GM21717 (cell line): ENCODE measurements around the gene C5AR1.
"Not testable (repeated sequence)": the region's sequence is repeated elsewhere in the genome, so short reads cannot be mapped to it uniquely, and the experiment has no call there.

Experiments
- ATAC-seq: cut with Tn5 transposase; IDR thresholded peaks from one replicate; pipeline ENCODE4 v1.9.1; 2021; ENCODE audit warnings: mild to moderate bottlenecking, moderate library complexity; ENCODE audit not compliant: unreplicated experiment

The C5AR1 gene

DNA sequence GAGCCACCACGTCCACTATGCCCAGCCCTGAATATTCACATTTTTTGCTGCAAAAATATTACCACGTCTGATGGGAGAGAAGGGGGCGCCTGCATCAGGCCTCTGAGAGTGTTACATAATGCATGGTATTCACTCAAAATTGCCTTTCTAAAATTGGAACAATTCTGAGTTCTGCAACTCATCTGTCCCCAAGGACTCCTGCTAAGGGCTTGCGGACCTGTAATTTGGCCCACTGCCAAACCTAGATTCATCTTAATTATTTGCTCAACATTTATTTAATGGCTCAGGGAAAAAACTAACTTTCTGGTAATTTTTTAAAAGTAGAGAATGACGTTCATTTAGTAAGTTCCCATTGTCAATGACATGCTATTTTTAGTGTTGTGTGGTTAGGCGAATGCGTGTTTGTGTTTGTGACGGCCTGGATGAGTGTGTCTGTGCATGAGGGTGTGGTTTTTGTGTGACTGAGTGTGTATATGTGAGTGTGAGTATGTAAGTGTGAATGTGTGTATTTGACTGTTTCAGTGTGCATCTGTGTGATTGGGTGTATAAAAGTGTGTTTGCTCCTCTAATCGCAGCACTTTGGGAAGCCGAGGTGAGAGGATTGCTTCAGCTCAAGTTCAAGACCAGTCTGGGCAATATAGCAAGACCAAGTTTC lies 26.1 kb upstream of the C5AR1 start:
- no peak for ATAC-seq

DNA sequence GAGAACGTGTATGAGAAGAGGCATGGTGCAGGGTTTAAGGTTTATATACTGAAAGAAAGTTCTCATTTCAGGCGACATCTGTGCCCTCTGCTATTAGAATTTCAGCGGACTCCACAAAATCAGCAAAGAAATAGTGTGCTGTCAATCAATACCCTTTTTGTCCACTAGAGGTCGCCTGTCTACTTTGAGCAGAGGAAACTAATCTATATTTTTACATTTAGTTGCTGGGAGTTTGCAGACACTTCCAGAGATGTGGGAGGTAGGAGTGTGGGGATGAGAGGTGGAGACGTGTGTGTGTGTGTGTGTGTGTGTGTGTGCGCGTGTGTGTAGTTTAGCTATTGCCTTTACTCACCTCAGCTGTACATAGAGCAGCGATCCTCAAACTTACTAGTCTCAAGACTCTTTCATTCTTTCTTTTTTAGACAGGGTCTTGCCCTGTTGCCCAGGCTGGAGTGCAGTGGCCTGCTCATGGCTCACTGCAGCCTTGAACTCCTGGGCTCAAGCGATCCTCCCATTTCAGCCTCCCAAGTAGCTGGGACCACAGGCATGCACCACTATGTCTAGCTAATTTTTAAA lies 25.2 kb upstream of the C5AR1 start:
- ATAC-seq, result no peak

DNA sequence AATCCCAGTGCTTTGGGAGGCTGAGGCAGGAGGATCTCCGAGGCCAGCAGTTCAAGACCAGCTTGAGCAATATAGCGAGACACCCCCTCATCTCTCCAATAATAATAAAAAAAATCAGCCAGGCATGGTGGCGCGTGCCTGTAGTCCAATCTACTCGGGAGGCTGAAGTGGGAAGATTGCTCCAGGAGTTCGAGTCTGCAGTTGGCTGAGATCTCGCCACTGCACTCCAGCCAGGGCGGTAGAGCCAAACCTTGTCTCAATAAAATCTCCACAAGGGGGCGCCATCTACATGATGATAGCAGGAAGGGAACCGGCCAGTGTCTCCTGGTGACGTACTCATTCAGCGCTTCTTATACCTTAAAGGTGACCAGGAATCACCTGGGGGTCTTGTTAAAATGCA lies 13.6 kb upstream of the C5AR1 start:
- ATAC-seq, result no peak

DNA sequence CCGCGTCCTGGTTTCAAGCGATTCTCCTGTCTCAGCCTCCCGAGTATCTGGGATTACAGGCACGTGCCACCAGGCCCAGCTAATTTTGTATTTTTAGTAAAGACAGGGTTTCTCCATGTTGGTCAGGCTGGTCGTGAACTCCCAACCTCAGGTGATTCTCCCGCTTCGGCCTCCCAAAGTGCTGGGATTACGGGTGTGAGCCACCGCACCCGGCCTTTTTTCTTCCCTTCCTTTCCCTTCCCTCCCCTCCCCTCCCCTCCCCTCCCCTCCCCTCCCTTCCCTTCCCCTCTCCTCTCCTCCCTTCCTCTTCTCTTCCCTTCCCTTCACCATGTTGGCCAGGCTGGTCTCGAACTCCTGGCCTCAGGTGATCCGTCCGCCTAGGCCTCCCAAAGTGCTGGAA lies 8.8 kb upstream of the C5AR1 start:
- not testable (repeated sequence) for ATAC-seq

DNA sequence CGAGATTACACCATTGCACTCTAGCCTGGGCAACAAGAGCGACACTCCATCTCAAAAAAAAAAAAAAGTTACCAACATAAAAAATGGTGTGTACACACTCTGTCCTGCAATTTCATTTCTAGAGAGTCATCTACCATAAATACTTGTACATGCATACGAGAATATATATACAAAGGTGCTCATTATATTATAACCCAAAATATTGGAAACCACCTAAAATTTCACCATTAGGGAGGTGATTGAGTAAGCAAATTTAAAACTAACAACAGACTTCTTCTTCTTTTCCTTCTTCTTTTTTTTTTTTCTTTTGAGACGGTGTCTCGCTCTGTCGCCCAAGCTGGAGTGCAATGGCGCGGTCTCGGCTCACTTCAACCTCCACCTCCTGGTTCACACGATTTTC lies 7.4 kb upstream of the C5AR1 start:
- ATAC-seq, result no peak

DNA sequence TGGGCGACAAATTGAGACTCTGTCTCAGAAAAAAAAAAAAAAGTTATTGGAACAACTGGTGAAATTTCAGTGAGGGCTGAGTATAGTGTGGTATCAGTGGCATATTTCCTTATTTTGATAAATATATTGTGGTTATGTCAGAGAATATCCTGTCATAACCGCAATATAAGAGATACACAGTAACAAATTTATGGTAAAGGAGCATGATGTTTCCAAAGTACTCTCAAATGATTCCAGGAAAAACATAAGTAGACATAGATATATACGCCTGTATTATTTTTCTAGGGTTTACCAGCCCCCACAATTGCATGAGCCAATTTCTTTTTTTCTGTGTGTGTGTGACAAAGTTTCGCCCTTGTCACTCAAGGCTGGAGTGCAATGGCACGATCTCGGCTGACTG lies 5.7 kb upstream of the C5AR1 start:
- no peak for ATAC-seq

DNA sequence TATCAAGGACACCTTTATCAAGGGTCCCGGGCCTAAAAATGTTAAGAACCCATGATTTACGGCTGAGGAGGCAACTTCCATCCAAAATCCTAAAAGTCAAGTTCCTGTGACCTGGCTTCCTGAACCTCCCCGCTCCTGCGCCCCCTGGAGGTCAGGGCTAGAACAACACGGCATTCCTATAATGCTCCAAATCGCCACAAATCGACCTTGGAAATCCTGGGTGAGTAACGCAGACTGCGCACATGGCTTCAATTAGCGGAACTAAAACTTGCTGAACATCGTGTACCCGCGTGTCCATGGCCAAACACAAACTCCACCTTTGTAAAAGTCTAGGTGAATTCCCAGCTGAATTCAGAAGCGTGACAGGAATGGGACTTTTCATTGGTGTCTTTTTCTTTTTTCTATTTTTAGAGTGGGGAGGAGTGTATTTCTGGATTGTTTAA lies 4.3 kb upstream of the C5AR1 start:
- no peak for ATAC-seq

DNA sequence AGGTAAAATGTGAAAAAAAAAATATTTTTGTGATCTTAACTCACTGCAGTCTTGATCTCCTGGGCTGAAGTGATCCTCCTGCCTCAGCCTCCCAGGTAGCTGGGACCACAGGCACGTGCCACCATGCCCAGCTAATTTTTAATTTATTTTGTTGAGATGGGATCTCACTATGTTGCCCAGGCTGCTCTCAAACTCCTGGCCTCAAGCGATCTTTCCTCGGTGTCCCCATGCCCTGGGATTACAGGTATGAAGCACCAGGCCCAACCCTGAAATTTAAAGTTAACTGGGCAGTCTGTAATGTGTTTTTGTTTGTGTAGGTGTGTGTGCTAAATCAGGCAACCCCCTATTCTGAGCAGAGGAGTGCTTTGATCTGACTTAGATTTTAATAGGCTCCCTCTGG lies 3.4 kb upstream of the C5AR1 start:
- no peak for ATAC-seq

DNA sequence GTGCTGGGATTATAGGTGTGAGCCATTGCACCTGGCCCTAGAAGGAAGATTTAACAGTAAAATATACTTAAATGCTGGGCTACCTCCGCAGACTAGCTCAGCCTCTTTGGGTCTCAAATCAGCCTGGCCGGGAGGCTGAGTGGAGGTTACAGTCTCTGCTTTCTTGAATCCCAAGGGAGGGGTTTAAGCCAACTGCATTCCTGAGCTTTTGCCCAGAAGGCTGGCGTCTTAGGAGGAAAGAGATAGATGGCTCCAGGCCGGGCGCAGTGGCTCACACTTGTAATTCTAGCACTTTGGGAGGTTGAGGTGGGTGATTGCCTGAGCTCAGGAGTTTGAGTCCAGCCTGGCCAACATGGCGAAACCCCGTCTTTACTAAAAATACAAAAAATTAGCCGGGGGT lies 623 bp upstream of the C5AR1 start:
- no peak for ATAC-seq

DNA sequence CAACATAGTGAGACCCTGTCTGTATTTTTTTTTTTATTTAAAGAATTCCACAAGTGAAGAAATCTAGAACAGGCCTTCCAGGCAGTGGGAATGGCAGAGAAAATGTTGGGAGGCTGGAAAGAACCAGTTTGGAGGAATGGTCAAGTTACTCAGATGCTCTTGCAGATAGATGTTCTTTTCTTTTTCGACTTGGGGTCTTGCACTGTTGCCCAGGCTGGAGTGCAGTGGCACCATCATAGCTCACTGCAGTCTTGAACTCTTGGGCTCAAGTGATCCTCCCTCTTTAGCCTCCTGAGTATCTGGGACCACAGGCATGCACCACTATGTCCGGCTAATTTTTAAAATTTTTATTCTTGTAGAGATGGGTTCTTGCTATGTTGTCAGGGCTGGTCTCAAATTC lies 662 bp downstream of the C5AR1 start:
- no peak for ATAC-seq

DNA sequence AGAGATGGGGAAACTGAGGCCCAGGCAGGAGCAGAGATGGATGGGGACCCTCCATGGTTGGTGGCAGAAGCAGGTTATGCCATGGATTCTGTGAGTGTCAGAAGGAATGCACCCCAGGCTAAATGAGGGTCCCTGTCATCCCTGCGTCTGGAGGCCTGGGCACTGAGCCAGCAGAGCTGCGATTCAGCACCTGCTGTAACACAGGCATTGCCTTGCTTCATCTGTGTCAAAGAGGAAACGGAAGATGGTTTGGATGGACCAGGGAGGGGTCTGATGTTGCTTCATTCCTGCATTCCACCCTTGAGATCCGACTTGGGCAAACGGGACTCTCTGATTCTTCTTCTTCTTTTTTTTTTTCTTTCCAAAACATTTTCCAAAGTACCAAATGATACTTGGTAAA lies 1.2 kb downstream of the C5AR1 start:
- no peak for ATAC-seq

DNA sequence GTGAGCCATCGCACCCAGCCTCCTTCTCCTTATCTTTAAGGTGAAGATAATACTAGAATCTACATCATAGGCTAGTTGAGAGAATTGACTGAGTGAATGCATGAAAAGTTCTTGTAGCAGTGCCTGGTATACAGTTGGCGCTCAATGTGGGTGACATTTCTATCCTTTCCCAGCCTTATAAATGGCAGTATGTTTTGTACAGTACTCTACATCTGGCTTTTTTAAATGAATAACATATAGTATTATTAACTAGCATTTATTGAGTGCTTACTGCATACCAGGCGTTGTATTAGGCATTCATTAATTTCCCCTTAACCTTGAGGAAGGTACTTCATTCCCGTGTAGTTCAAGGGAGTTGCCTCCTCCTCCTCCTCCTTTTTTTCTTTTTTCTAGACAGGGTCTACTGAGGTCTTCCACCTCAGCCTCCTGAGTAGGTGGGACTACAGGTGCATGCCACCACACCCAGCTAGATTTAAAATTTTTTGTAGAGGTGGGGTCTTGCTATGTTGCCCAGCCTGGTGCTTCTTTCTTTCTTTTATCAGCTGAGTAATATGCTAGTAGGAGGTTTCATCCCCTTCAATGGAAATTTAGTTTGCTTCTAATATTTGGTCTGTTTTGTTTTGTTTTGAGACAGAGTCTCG lies 2.8 kb downstream of the C5AR1 start:
- no peak for ATAC-seq

DNA sequence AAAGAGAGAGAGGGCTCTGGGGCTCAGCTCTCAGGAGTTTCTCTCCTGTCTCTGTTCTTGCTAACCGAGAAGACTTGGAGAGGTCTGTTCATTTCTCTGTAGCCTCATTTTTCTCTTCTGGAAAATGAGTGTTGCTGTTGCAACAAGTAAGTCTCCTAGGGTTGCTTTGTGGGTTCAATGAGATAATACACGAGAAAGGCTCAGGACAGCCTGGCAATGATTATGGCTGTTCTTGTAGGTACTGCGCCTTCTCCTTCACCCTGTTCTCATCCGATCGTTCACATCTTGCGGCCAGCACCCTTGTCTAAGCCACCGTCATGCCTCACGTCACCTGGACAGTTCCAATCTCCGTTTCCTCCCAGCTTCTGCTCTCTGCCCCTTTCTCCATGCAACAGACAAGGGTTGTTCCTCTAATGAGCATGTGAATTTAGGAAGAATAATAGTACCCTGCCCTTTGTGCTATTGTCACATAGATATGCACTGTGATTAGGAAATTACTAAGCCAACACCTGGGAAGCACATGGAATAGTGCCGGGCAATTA lies 4.2 kb downstream of the C5AR1 start:
- no peak for ATAC-seq

DNA sequence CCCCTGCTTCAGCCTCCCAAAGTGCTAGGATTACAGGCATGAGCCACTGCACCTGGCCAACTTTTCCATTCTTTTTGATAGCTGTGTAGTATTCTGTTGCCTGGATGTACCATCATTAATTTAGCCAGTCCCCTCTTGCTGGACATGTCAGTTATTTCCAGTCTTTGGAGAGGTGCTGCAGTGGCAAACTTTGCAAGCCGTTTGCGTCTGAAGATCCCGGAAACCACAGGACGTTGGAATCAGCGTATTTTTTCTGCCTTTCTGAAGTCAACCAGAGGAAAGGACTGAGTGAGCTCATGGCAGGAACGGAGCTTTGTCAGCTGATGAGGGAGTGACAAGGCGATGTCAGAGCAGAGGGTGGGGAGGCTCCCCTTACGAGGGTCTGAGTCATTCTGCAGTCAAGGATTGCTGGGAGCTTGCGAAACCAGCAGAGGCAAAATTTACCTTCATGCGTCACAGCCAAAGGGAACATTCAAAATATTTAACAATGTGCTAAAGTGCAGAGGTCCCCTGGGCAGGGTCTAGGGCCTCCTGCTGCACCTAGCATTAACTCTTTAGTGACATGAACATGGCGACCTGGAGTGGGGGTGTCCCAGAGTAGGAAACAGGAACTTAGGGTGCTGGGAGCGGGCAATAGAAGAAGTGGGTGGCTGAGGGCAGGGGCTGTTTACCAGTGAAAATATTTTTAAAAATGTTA lies 5.6 kb downstream of the C5AR1 start:
- no peak for ATAC-seq

DNA sequence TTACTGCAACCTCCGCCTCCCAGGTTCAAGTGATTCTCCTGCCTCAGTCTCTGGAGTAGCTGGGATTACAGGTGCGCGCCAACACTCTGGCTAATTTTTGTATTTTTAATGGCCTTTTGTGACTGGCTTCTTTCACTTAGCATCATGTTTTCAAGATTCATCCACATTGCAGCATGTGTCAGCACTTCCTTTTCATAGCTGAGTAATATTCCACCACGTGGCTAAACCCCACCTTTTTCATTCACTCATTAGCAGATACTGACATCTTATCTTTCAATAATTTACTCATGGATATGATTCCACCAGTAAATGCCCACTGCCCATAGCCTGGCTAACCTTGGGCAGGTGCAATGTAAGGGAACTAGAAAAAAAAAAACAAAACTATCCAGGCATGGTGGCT lies 6.9 kb downstream of the C5AR1 start:
- ATAC-seq, result no peak

DNA sequence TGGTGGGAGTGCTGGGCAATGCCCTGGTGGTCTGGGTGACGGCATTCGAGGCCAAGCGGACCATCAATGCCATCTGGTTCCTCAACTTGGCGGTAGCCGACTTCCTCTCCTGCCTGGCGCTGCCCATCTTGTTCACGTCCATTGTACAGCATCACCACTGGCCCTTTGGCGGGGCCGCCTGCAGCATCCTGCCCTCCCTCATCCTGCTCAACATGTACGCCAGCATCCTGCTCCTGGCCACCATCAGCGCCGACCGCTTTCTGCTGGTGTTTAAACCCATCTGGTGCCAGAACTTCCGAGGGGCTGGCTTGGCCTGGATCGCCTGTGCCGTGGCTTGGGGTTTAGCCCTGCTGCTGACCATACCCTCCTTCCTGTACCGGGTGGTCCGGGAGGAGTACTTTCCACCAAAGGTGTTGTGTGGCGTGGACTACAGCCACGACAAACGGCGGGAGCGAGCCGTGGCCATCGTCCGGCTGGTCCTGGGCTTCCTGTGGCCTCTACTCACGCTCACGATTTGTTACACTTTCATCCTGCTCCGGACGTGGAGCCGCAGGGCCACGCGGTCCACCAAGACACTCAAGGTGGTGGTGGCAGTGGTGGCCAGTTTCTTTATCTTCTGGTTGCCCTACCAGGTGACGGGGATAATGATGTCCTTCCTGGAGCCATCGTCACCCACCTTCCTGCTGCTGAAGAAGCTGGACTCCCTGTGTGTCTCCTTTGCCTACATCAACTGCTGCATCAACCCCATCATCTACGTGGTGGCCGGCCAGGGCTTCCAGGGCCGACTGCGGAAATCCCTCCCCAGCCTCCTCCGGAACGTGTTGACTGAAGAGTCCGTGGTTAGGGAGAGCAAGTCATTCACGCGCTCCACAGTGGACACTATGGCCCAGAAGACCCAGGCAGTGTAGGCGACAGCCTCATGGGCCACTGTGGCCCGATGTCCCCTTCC lies 10.5 kb downstream of the C5AR1 start:
- no peak for ATAC-seq

DNA sequence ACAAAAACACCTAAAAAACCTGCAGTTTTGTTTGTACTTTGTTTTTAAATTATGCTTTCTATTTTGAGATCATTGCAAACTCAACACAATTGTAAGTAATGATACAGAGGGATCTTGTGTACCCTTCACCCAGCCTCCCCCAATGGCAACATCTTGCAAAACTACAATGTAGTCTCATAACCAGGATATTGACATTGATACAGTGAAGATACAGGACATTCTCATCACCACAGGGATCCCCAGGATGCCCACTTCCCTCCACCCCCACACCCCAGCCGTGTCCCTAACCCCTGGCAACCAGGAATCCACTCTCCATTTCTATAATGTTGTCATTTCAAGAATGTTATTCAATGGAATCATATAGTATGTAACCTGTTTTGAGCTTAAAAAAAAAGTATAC lies 12.0 kb downstream of the C5AR1 start:
- ATAC-seq, result no peak

DNA sequence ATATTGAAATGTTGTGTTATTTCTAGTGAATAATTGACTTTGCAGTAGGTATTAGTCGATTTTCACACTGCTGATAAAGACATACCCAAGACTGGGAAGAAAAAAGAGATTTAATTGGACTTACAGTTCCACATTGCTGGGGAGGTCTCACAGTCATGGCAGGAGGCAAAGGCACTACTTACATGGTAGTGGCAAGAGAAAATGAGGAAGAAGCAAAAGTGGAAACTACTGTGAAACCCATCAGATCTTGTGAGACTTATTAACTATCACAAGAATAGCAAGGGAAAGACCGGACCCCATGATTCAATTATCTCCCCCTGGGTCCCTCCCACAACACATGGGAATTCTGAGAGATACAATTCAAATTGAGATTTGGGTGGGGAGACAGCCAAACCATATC lies 12.4 kb downstream of the C5AR1 start:
- no peak for ATAC-seq

DNA sequence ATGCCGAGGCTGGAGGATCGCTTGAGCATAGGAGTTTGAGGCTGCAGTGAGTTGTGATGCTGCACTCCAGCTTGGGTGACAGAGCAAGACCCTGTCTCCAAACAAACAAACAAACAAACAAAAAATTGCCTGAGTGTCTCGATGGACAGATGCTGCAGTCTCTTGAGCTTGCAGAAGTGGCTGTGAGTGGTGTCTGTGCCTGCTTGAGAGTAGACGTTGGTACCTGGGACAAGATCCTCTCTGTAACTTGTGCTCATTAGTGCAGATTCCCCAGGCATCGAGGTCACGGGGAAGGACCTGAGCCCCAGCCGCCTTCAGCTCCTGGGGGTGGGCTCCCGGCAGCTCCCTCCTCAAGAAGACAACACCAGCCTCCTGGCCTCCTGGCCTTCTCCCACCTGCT lies 13.7 kb downstream of the C5AR1 start:
- no peak for ATAC-seq

DNA sequence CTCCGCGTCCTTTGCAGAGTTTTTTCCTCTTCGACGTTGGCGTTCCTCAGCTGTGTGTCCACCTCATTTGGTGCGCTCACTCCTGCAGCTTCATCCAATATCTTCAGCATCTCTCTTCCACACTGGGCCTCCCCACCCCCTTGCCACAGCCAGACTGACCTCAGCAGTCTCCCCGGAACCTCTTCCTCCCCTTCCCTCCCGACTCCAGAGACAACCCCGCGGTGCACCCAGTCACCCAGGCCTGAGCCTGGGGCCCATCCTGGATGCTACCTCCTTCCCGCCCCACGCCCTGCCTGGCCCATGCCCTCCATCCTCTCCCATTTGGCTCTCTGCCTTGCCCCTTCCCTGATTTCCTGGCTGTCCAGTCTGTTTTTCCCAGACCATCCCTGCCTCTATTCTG lies 14.2 kb downstream of the C5AR1 start:
- no peak for ATAC-seq

DNA sequence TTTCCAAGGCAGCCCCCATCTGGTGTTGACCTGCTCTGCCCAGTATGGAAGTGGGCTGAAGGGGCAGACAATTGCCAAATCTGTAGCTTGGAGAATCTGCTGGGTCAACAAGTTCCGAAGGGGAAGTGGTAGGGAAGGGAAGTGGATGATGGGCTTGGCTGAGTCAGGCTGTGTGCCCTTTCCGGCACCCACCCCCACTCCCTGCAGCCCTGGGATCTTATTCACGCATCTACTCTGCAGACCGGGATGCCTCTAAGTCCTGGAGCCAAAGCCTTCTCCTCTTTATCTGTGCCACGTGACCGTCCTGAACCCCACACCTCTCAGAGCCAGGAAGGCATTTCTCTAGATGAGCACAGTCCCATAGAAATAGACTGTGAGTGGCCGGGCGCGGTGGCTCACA lies 14.8 kb downstream of the C5AR1 start:
- ATAC-seq, result no peak
